Upper lobe of right lung (tissue), 1 donor: ENCODE measurements around the gene TRIM45. TPM values are rescaled to one million over a fixed set of nuclear protein-coding genes. Genes with fewer than 3 reads are reported as not detected.

ENCODE experiments used
- ATAC-seq: fragments of 200-7000 bp; cut with Tn5 transposase; one replicate; pipeline ENCODE4 v1.9.1; 2020; ENCODE audit warnings: mild to moderate bottlenecking, moderate library complexity
- DNase-seq: peaks from one replicate; pipeline ENCODE4 v3.0.0-alpha.2; 2020
- H3K27ac ChIP-seq: fragments of 200-600 bp; one replicate; pipeline ENCODE4 v1.8.0; 2022
- H3K27me3 ChIP-seq: fragments of 200-600 bp; one replicate; pipeline ENCODE4 v1.8.0; 2022; ENCODE audit warnings: mild to moderate bottlenecking
- H3K36me3 ChIP-seq: fragments of 200-600 bp; one replicate; pipeline ENCODE4 v1.8.0; 2022
- H3K4me1 ChIP-seq: fragments of 200-600 bp; one replicate; pipeline ENCODE4 v1.8.0; 2022
- H3K4me3 ChIP-seq: fragments of 200-600 bp; one replicate; pipeline ENCODE4 v1.8.0; 2022; ENCODE audit warnings: mild to moderate bottlenecking
- H3K9me3 ChIP-seq: fragments of 200-600 bp; one replicate; pipeline ENCODE4 v1.8.0; 2022
- intact Hi-C: fragments of 100-400 bp; cut with DNase I; formaldehyde crosslinking; loops from one replicate; pipeline ENCODE4 v1.11.0; 2022
- total RNA-seq: library from RNA; stranded (reverse); fragmentation: NEBNext Ultra II Directional; extraction: Animal tissue kit (Norgen Biotek cat#: 25700); gene quantifications from one replicate; pipeline ENCODE4 v1.2.1, GENCODE V29; 2021
- TF ChIP-seq, protein P1 (sequence below): fragments of 200-600 bp; IDR thresholded peaks from one replicate; pipeline ENCODE4 v1.8.0; 2022; ENCODE audit warnings: antibody characterized with exemption
- donor health status: DM: no; HTN: yes; CAD: no; lungs with severe emphysema.

TRIM45 gene
- total RNA-seq, 1 donor from 2014 or later, result 1.7 TPM

DNA sequence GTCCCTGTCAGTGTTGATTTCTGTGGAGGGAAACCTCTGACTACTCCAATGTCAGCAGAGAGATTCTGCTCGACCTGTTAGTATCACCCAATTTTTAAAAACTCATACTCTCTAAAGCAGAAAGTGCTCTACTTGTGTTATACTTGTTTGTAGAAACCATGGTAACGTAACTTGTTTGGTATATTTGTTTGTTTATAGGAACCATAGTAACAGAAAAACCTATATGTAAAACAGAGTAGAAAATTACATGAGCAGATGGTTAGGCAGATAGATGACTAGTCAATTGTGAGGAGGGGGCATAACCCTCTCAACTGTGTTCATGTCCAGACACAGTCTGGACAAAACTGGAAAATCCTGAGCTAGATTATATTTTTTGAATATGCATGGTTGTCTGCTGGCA, 6.7 kb downstream of the TRIM45 start:
- TF ChIP-seq, protein P1, sequence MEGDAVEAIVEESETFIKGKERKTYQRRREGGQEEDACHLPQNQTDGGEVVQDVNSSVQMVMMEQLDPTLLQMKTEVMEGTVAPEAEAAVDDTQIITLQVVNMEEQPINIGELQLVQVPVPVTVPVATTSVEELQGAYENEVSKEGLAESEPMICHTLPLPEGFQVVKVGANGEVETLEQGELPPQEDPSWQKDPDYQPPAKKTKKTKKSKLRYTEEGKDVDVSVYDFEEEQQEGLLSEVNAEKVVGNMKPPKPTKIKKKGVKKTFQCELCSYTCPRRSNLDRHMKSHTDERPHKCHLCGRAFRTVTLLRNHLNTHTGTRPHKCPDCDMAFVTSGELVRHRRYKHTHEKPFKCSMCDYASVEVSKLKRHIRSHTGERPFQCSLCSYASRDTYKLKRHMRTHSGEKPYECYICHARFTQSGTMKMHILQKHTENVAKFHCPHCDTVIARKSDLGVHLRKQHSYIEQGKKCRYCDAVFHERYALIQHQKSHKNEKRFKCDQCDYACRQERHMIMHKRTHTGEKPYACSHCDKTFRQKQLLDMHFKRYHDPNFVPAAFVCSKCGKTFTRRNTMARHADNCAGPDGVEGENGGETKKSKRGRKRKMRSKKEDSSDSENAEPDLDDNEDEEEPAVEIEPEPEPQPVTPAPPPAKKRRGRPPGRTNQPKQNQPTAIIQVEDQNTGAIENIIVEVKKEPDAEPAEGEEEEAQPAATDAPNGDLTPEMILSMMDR, result no peak
- Histone ChIP-seq H3K36me3 (peaks cover 5% of the 10 kb centered on the region), H3K27me3 (no peaks in the 10 kb centered on the region), H3K27ac (no peak overlapping the region), H3K9me3 (no peaks in the 10 kb centered on the region), H3K4me3 (no peak overlapping the region), H3K4me1 (no peaks in the 10 kb centered on the region)
- no peak for ATAC-seq
- intact Hi-C loops, result no loop called here
- DNase-seq, result no peak

DNA sequence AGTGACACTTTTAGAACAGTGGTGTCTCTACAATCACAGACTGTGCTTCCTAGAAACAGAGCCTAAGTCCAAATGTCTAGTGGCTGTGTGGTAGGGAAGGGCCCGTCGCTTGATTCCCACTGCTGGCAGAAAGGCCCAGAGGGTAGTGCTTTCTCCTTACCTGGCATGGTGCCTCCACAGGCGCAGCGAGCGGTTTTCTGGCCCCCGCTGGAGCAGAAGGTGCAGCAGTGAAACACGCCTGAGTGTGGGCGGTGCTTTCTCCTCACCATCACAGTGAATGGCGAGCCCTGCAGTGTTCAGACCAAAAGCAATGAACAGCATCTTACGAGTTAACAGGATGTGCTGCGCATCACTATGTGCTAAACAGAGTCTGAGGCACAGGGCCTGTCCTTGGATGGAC, 8.3 kb downstream of the TRIM45 start:
- no peaks in the 10 kb centered on the region for H3K4me1 ChIP-seq
- no peaks in the 10 kb centered on the region for H3K27me3 ChIP-seq
- H3K9me3 ChIP-seq, result no peaks in the 10 kb centered on the region
- TF ChIP-seq, protein P1, result no peak
- H3K4me3 ChIP-seq, result no peak overlapping the region
- no peak for DNase-seq
- intact Hi-C loops, result no loop called here
- peaks cover 5% of the 10 kb centered on the region for H3K36me3 ChIP-seq
- no peak overlapping the region for H3K27ac ChIP-seq
- no peak for ATAC-seq

DNA sequence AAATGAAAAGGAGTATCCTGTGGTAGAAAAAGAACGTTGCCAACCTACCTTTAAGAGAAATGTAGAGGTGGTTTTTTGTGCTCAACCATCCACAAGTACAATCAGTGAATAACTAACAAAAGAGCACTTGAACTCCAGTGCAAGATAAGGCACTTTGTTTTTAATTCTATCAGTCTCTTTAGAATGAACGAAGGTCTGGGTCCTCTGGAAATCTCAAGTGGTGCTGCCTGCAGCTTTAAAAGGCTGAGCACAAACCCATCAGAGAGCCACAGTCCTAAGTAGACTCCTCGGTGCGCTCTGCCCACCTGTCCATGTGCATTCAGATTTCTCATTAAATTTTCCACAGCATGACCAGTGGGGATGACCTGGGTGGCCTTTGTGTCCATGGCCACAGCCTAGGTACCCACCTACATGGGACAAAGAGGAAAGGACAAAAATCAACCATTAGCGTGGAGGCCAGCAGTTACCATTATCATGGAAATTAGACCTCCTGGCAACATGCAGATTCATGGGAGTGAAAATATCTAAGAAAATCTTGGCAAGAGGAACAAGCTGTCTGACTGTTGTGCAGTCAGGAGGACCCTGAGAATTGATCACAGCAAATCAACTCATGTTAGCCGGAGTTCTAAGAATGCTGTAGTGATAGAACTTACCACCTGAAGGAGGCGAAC, 9.4 kb downstream of the TRIM45 start:
- peaks cover 5% of the 10 kb centered on the region for H3K36me3 ChIP-seq
- no peak for DNase-seq

DNA sequence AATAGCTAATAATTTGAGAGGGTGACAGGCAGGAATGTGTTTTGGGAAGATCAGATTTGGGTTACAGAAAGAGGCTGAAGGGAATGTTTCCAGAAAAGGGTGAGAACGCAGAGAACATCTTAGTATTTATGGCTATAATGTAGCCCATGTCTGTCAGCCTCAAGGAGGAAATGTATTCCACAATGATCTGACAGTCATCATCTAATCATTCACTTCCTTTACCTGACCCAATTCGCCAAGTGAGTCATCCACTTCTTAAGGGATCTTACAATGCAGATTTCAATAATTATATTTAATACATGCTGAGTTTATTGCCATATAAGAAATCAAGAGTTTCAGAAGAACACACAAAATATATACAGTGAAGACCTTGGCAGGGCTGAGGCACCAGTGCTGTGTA, 10.8 kb downstream of the TRIM45 start:
- H3K4me3 ChIP-seq, result no peak overlapping the region
- no peaks in the 10 kb centered on the region for H3K4me1 ChIP-seq
- H3K27me3 ChIP-seq, result no peaks in the 10 kb centered on the region
- H3K27ac ChIP-seq, result no peak overlapping the region
- ATAC-seq (no peak), DNase-seq (no peak)
- no peaks in the 10 kb centered on the region for H3K9me3 ChIP-seq
- TF ChIP-seq, protein P1, result no peak
- peaks cover 5% of the 10 kb centered on the region for H3K36me3 ChIP-seq
- intact Hi-C loops, result no loop called here

More for the DNA sequence above, 9.4 kb downstream of the TRIM45 start:
- H3K9me3 ChIP-seq, result no peaks in the 10 kb centered on the region
- ATAC-seq, result peak; percentile 74
- H3K4me1 ChIP-seq, result no peaks in the 10 kb centered on the region
- H3K27ac ChIP-seq, result no peak overlapping the region
- H3K4me3 ChIP-seq, result no peak overlapping the region
- intact Hi-C loops, result no loop called here
- TF ChIP-seq, protein P1, result no peak
- no peaks in the 10 kb centered on the region for H3K27me3 ChIP-seq

DNA sequence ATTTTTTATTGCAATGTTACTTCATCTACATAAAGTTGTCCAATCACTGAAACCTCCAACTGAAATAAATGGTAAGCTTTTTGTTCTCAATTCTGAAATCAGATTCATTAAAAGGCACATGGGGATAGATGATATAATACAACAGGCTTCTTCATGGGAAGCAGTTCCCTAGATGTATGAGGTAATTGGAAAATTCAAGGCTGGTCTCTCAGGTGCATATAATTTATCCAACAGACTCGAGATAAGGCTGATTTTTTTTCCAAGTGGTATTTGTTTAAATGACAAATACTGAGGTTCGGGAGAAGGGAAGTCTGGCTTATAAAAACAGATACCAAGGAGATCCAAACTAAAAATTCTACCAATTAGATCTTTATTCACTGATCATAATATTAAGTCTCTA, 14.2 kb downstream of the TRIM45 start:
- ATAC-seq (no peak), DNase-seq (no peak)
- TF ChIP-seq, protein P1, result no peak
- Histone ChIP-seq H3K27me3 (no peaks in the 10 kb centered on the region), H3K36me3 (peaks cover 6% of the 10 kb centered on the region), H3K4me1 (no peaks in the 10 kb centered on the region), H3K9me3 (no peaks in the 10 kb centered on the region), H3K4me3 (no peak overlapping the region), H3K27ac (no peak overlapping the region)
- intact Hi-C loops, result no loop called here

DNA sequence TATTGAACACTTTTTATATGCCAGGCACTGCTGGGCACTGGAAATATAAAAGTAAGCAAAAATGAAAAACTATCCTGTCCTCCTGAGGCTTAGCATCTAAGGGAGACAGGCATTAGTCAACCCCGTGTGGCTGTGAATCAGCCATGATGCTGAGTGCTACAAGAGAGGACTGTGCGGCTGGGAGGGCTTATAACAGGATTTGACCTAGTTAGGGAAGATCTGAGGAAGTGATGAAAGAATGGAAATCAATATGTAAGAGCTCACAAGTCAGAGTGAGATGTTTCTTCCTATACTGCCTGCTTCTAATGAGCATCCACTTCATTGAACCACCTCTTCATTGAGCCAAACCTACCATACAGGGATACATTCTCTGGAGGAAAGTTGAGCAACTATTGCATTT, 15.1 kb downstream of the TRIM45 start:
- Histone ChIP-seq H3K36me3 (peaks cover 6% of the 10 kb centered on the region), H3K27me3 (no peaks in the 10 kb centered on the region), H3K27ac (no peak overlapping the region), H3K4me3 (no peak overlapping the region), H3K4me1 (no peaks in the 10 kb centered on the region), H3K9me3 (no peaks in the 10 kb centered on the region)
- TF ChIP-seq, protein P1, result no peak
- DNase-seq, result no peak
- ATAC-seq, result no peak
- intact Hi-C loops, result no loop called here
